Measurements from ENCODE around the gene ADH1C.
"Not testable (repeated sequence)": the region's sequence is repeated elsewhere in the genome, so short reads cannot be mapped to it uniquely, and the experiment has no call there.

GRCh38 chr4:99356149-99356548 lies 3.6 kb upstream of the ADH1C start:
- not testable (repeated sequence) for TF ChIP-seq EZH2 (IDR thresholded peaks at IDR 0.05; ENCODE audit: borderline replicate concordance, low read length); CTCF (IDR thresholded peaks at IDR 0.05; ENCODE audit: low read length)

All from OCI-LY1 (cell line).